K562 treated with DMSO at 1 percent for 24 hours (cell line): ENCODE results near the gene PKN2. TPM values are rescaled to one million over a fixed set of nuclear protein-coding genes. Genes with fewer than 3 reads are reported as not detected.

Experiments
- total RNA-seq: library from RNA; unstranded; fragments of 300-600 nt; gene quantifications from 2 replicates; pipeline ENCODE4 v1.2.3, GENCODE V29; 2022; ENCODE audit warnings: low read depth; ENCODE audit not compliant: insufficient read depth

The PKN2 gene
- 4.2 and 7.1 TPM in 2 replicates for total RNA-seq

GRCh38 chr1:88683541-88684481, at the start of gene PKN2:
Gene PKN2, plus strand, starts transcription at chr1:88684273. Its CDS starts 308 bp downstream, at chr1:88684581.

Other genes starting within 250 kb of the PKN2 start
- gene GTF2B, start 207.3 kb downstream of the PKN2 start, total RNA-seq = 25.2 and 30.2 TPM in 2 replicates